ENCODE results near the gene SERPINA9.
"Not testable (repeated sequence)": the region's sequence is repeated elsewhere in the genome, so short reads cannot be mapped to it uniquely, and the experiment has no call there.

SERPINA9 gene

DNA sequence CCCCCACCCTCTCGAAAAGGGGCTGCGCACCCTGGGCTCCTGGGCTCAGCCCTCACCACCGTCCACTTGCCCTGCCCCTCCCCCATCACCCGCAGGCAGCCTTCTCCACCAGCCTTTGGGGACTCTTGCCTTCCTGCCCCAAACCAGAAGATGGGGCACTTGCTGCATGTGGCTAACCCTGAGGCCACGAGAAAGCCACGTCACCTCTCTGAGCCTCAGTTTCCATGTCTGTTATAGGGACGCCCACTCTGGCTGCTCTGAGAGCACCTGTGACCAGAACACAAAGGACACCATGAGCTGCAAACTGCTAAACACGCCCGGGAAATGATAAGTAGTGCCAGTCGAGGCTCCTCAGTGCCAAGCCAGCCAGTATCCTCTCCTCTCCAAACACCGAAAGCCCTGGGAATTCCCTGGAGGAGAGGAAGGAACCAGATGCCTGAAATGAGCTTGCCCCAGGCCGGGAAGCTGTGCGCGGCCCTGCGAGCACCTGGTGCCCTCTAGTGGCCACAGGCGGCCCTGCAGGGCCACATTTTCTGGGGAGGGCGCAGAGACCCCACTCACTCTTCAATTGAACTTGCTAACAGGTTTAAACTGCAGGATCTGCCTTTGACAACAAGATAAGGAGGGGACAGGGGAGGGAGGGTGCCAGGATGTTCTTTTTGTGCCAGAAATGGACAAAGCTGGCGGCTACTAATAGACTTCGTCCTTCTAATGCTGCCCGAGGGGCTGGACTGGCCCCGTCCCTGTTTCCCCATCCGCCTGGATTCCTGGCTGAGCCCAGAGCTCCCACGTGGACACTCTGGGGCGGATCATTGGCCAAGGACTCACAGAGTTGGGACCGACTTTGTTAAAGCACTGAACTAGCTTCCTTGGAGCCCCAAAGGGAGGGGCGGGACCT is 10.2 kb upstream of the SERPINA9 start:
- peak; percentile 77 to 84 (median 78) for DNase-seq

DNA sequence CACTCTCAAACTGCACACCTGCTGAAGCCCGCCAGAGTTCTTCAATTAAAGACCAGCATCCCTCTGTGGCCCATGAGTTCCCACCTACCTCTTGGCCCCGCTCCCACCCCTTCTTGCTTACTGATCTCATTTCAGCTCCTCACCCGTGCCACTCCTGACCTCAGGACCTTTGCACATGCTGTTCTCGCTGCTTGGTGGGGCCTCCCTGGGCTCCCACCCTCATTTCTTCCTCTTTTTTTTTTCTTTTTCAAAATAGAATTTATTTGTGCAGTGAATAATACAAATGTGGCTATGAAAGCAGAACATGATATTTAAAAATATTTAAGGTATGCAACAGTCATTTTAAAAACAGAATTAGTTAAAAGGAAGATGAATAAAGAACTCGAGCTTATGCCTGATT is 8.5 kb upstream of the SERPINA9 start:
- DNase-seq: no peak

- peak in 1 of 3 donors; percentile 3 for DNase-seq
These were observed 7.8 kb upstream of the SERPINA9 start for GRCh38 chr14:94483729-94484275.

DNA sequence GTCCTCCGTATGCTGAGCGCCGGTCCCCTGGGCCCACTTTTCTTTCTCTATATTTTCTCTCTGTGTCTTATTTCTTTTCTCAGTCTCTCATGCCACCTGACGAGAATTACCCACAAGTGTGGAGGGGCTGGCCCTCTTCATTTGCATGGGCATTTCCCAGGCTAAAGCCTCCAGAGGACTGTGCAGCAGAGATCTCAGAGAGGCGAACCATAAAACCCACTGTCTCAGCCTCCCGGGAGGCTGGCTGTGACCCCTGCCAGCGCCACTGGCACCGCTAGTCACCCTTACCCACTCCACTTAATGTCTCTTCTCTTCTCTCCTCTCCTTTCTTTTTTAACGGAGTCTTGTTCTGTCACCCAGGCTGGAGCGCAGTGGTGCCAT is 7.1 kb upstream of the SERPINA9 start:
- DNase-seq: no peak

- DNase-seq: not testable (repeated sequence)
These were observed 6.4 kb upstream of the SERPINA9 start for GRCh38 chr14:94482132-94483070.

- peak; percentile 82 to 86 (median 85) for DNase-seq
These were observed 5.6 kb upstream of the SERPINA9 start for GRCh38 chr14:94481468-94482131.

DNA sequence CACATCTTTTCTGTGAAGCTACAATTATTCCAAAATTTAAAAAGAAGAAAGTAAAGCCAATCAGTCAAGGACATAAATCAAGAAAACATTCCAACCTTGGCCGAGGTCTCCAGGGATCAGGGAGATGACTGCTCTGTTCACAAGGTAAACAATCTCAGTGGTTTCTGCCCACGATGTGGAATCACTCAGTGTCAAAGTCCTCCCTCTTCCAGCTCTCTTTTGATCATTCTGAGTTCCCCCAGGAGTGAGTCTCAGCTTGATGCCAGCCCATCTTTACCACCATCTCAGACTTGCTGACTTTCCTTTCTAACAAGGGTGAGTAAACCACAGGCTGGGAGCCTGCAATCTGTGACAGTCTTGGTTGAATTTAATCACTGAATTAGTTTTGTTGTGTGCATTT is 4.8 kb upstream of the SERPINA9 start:
- DNase-seq: no peak

DNA sequence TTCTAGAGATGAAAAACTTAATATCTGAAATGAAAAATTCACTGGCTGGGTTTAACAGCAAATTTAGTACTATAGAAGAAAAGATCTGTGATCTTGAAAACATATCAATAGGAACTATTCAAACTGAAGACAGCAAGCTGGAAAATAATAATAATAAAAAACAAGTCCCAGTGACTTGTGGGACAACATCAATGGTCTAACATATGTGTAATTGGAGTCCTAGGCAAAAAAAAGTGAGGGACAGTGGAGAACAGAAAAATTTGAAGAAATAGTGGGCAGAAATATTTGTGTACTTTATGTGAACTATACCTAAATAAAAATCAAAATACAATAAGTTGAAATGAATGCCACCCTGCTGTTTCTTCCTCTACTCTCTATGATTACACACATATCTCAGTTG is 2.4 kb upstream of the SERPINA9 start:
- DNase-seq: no peak

GRCh38 chr14:94474581-94475031 is 1.4 kb downstream of the SERPINA9 start:
- no peak for DNase-seq

DNA sequence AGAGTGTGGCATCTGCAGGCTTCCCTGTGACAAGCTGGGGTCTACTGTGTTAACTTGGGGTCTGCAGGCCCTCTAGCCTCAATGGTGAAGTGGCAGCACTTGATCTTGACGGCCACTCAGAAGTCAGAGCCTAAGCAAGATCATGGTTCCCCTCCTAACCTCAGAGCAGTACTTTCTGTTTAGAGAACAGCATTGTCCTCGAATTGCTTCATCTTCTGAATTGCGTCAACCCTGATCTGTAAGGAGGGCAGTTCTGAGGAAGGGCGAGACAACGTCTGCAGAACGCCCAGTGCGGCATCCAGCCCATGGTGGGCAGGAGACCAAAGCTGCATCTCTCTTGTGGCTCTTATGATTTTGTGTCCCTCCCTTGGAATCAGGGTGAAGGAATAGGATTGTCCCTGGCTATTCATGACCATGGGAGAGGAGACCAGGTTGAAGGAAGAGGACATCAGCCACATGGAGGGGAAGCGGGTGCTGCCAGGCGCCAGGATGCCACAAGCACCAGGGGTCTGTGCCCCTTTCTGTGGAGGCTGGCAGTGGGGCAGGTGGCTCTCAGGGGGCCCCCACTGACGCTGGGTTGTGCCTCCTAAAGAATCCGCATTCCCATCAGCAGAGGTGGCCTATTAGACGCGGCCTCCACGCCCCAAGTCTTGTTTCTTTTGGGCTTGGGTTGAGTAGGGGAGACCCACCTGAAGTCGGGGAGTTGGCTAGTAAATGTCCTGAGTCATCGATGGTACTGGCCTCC is 2.2 kb downstream of the SERPINA9 start:
- peak; percentile 40 to 50 (median 49) for DNase-seq

- no peak for DNase-seq
These were observed 3.2 kb downstream of the SERPINA9 start for GRCh38 chr14:94472842-94473241.

- DNase-seq: no peak
These were observed 5.0 kb downstream of the SERPINA9 start for GRCh38 chr14:94471045-94471444.

DNA sequence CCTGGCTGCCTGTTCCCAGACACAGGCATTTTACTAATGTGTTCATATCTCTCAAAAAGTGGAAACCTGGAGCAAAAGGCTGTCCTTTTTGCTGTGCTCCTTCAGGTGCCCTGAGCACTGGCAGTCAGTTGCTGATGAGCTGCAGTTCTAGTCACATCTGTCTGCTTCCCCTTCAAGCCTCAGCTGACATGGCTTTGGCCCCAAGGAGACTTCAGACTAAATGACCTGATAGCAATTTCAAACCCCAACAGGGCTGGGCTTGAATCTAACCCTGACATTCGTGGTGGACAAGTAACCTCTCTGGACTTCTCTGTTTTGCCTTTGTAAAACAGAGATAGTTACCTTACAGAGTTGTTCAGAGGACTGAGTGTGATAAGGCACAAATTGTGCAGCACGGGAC is 5.7 kb downstream of the SERPINA9 start:
- DNase-seq: no peak

DNA sequence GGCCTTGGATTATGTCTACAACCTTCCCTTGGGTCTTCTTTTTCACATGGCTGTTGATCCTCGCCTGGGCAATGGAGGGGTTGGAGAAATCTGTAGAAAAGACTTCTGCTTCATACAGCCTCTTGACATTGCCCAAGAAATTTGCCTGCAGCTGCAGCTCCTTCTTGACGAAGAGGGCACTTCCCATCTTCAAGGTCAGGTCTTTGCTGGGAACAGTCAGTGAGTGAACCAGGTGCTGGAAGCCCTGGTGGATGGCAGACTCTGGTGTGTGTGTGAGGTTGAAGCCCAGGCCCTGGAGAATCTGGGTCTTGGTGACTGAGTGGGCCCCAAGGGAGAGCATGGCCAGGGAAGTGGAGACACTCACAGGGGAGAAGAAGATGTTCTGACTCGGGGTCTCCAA is 6.7 kb downstream of the SERPINA9 start:
- no peak for DNase-seq

DNA sequence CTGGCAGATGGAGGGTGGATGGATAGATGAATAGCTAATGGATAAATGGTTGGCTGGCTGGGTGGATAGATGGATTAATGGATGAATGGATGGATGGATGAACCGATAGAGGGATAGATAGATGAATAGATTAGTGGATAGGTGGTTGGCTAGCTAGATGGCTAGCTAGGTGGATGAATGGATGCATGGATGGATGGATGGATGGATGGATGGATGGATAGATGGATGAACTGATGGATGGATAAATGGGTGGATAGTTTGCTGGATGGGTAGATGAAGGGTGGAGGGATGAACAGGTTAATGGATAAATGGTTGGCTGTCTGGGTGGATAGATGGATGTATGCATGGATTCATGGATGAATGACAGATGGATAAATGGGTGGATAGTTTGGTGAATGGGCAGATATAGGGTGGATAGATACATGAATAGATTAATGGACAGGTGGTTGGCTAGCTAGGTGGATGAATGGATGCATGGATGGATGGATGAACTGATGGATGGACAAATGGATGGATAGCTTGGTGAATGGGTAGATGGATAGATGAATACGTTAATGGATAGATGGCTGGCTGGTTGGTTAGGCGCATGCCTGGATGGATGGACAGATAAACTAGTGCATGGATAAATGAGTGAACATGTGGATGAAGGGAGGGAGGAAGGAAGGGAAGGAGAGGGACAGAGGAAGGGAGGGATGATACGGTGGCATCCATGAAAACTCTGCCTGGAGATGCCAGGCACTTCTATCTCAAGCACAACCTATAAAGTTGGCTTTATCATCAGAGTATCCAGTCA is 8.1 kb downstream of the SERPINA9 start:
- DNase-seq: no peak

GRCh38 chr14:94466706-94467370 is 9.2 kb downstream of the SERPINA9 start:
- no peak for DNase-seq

GRCh38 chr14:94465042-94465441 is 11.0 kb downstream of the SERPINA9 start:
- DNase-seq: no peak

DNA sequence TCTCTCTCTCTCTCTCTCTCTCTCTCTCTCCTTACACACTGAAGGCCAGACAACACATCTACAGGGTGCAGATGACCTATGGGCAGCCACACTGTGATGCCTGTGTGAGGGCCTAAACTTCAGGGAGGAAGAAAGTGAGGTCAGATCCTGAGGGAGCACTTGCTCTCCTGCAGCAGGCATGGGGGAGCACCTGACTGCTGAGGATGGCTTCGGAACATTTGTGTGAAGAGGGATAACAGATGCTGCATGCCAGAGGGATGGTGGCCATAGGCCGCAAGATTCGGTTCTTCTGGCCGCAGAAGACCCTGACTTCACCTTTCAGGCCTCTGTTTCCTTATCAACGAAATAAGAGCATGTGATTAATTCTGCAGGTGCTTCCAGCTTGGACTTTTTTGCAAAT is 11.7 kb downstream of the SERPINA9 start:
- DNase-seq: no peak

- no peak for DNase-seq
These were observed 13.0 kb downstream of the SERPINA9 start for GRCh38 chr14:94462763-94463572.

- DNase-seq: no peak
These were observed 13.8 kb downstream of the SERPINA9 start for GRCh38 chr14:94462219-94462551.

Measured in suppressor macrophage treated with lipopolysaccharide for 1 hour (primary cell).